ENCODE measurements around the gene CTXND2. TPM values are rescaled to one million over a fixed set of nuclear protein-coding genes. Genes with fewer than 3 reads are reported as not detected.

CTXND2 gene
- total and polyA plus RNA-seq, 2 donors from 2014 or later: not detected

GRCh38 chr1:150906813-150907212, 19.9 kb downstream of the CTXND2 start:
- DNase-seq: no peak
- intact Hi-C loops (cut with DNase I): no loop called here
- no peak for TF ChIP-seq CTCF (IDR thresholded peaks at IDR 0.05; ENCODE audit: borderline replicate concordance, extremely low read depth, insufficient read depth)
- no peak overlapping the region for H3K27ac ChIP-seq (ENCODE audit: low read depth in 2 of 2, low read length in 2 of 2)
- no peaks in the 10 kb centered on the region for H3K27me3 ChIP-seq (ENCODE audit: control insufficient read depth, insufficient read depth, low read length)
- no peaks in the 10 kb centered on the region for H3K4me1 ChIP-seq (ENCODE audit: control insufficient read depth in 2 of 3, insufficient read depth in 2 of 3, low read depth in 1 of 3, low read length in 3 of 3)
- no peaks in the 10 kb centered on the region for H3K36me3 ChIP-seq (ENCODE audit: control insufficient read depth in 2 of 3, insufficient read depth in 3 of 3, low read length in 3 of 3)
- no peaks in the 10 kb centered on the region for H3K9me3 ChIP-seq (ENCODE audit: control insufficient read depth in 2 of 3, insufficient read depth in 1 of 3, low read length in 3 of 3)
- no peak overlapping the region for H3K9ac ChIP-seq (ENCODE audit: low read length in 3 of 3)
- no peak for FAIRE-seq
- H3K4me3 ChIP-seq (ENCODE audit: low read length in 3 of 3): no peak overlapping the region

- FAIRE-seq: no peak
- TF ChIP-seq CTCF (IDR thresholded peaks at IDR 0.05; ENCODE audit: borderline replicate concordance, extremely low read depth, insufficient read depth): no peak
- Histone ChIP-seq H3K4me3 (ENCODE audit: low read length in 3 of 3) (no peak overlapping the region), H3K9ac (ENCODE audit: low read length in 3 of 3) (no peak overlapping the region), H3K36me3 (ENCODE audit: control insufficient read depth in 2 of 3, insufficient read depth in 3 of 3, low read length in 3 of 3) (no peaks in the 10 kb centered on the region), H3K27ac (ENCODE audit: low read depth in 2 of 2, low read length in 2 of 2) (no peak overlapping the region), H3K4me1 (ENCODE audit: control insufficient read depth in 2 of 3, insufficient read depth in 2 of 3, low read depth in 1 of 3, low read length in 3 of 3) (no peaks in the 10 kb centered on the region), H3K27me3 (ENCODE audit: control insufficient read depth, insufficient read depth, low read length) (no peaks in the 10 kb centered on the region), H3K9me3 (ENCODE audit: control insufficient read depth in 2 of 3, insufficient read depth in 1 of 3, low read length in 3 of 3) (no peaks in the 10 kb centered on the region)
- intact Hi-C loops (cut with DNase I): no loop called here
- DNase-seq: no peak
These were observed 22.7 kb downstream of the CTXND2 start for GRCh38 chr1:150909585-150910180.

- intact Hi-C loops (cut with DNase I): no loop called here
- FAIRE-seq (no peak), DNase-seq (no peak)
- Histone ChIP-seq H3K27ac (ENCODE audit: low read depth in 2 of 2, low read length in 2 of 2) (no peak overlapping the region), H3K9ac (ENCODE audit: low read length in 3 of 3) (no peak overlapping the region), H3K4me1 (ENCODE audit: control insufficient read depth in 2 of 3, insufficient read depth in 2 of 3, low read depth in 1 of 3, low read length in 3 of 3) (no peaks in the 10 kb centered on the region), H3K27me3 (ENCODE audit: control insufficient read depth, insufficient read depth, low read length) (no peaks in the 10 kb centered on the region), H3K4me3 (ENCODE audit: low read length in 3 of 3) (no peak overlapping the region), H3K9me3 (ENCODE audit: control insufficient read depth in 2 of 3, insufficient read depth in 1 of 3, low read length in 3 of 3) (no peaks in the 10 kb centered on the region), H3K36me3 (ENCODE audit: control insufficient read depth in 2 of 3, insufficient read depth in 3 of 3, low read length in 3 of 3) (no peaks in the 10 kb centered on the region)
- no peak for TF ChIP-seq CTCF (IDR thresholded peaks at IDR 0.05; ENCODE audit: borderline replicate concordance, extremely low read depth, insufficient read depth)
These were observed 25.7 kb downstream of the CTXND2 start for GRCh38 chr1:150912623-150913022.

- intact Hi-C loops (cut with DNase I): no loop called here
- Histone ChIP-seq H3K27ac (ENCODE audit: low read depth in 2 of 2, low read length in 2 of 2) (no peak overlapping the region), H3K4me1 (ENCODE audit: control insufficient read depth in 2 of 3, insufficient read depth in 2 of 3, low read depth in 1 of 3, low read length in 3 of 3) (no peaks in the 10 kb centered on the region), H3K36me3 (ENCODE audit: control insufficient read depth in 2 of 3, insufficient read depth in 3 of 3, low read length in 3 of 3) (no peaks in the 10 kb centered on the region), H3K4me3 (ENCODE audit: low read length in 3 of 3) (no peak overlapping the region), H3K9me3 (ENCODE audit: control insufficient read depth in 2 of 3, insufficient read depth in 1 of 3, low read length in 3 of 3) (no peaks in the 10 kb centered on the region), H3K9ac (ENCODE audit: low read length in 3 of 3) (no peak overlapping the region), H3K27me3 (ENCODE audit: control insufficient read depth, insufficient read depth, low read length) (no peaks in the 10 kb centered on the region)
- DNase-seq (no peak), FAIRE-seq (no peak)
- TF ChIP-seq CTCF (IDR thresholded peaks at IDR 0.05; ENCODE audit: borderline replicate concordance, extremely low read depth, insufficient read depth): no peak
These were observed 30.5 kb downstream of the CTXND2 start for GRCh38 chr1:150917387-150917786.

All from kidney (tissue), 14 donors.